NCI-H1105 (cell line): ENCODE measurements around the gene FERMT1.
"Not testable (repeated sequence)": the region's sequence is repeated elsewhere in the genome, so short reads cannot be mapped to it uniquely, and the experiment has no call there.

Experiments
- DNase-seq: peaks from one replicate; lab custom pipeline; 2025; lab: John Stamatoyannopoulos, UW

FERMT1 gene

DNA sequence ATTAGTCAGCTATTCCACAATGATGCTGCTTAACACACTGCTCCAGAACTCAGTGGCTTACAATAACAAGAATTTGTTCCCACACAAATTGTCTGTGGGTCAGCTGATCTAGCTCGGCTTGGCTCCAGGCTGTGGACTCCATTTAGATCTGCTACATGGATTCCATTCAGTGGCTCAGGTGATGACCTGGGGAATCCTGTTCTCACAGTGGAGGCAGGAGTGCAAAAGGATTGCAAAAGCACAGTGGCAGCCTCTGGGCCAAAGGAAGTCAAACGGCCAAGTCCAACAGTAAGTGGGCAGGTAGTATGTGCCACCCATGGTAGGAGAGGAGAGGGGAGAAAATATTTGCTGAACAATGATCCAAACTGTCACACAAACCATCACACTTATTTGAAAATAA is 53.2 kb downstream of the FERMT1 start:
- no peak for DNase-seq

DNA sequence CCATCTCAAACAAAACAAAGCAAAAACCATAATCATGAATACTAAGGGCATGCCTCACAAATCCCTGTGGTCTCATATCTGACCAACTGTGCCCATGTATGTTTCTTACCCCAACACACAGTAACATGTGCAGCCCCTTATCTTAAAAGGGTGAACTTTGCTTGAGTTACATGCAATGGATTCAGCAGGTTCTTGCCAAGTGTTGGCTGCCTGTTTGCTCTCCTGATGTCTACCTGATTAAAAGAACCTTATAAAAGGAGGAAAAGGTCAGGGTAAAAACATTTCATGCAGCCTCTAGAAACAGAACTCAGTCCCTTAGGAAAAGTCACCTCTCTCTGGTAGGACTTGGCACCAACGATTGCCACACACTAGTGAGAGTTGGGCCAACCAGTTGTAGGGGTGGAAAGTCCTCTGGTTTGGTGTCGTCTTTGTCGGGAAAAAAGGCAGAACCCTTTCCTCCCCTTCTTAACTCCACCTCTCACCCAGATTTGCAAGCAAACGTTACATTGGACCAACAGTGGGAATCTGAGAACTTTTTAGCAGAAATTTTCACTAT is 55.0 kb downstream of the FERMT1 start:
- no peak for DNase-seq

DNA sequence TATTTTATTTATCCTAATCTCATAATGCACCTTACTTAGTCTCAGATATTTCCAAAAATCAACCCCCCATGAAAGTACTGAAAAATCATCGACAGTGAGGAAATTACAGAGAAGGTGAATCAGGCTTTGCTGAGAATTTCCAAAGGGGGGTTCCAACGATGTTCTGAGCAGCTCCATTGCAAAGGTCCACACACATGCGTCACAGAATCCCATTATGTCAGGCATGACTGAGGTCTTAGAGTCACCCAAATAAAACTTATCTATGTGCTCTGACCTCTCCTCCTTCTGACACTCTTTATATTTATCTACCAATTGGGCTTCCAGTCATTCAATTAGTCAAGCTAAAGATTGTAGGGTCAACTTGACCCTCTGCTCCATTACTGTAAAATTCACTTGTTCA is 56.2 kb downstream of the FERMT1 start:
- no peak for DNase-seq

DNA sequence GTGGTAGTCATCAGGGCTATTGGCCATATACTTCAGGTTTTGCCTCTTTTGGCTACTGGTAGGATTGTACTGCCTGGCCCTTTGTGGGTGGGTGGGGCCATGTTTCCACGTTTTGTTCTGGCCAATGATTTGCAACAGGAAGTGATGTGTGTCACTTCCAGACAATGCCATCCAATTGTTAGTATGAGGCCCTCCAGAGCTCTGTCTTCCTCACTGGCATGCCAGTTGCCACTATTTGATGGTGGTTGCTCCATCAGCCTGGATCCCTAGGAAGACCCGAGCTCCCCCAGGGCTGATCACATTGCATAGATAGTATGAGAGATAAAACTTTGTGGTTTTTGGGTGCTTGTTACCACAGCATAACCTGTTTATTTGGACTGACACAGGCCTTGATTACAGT is 61.3 kb downstream of the FERMT1 start:
- no peak for DNase-seq

DNA sequence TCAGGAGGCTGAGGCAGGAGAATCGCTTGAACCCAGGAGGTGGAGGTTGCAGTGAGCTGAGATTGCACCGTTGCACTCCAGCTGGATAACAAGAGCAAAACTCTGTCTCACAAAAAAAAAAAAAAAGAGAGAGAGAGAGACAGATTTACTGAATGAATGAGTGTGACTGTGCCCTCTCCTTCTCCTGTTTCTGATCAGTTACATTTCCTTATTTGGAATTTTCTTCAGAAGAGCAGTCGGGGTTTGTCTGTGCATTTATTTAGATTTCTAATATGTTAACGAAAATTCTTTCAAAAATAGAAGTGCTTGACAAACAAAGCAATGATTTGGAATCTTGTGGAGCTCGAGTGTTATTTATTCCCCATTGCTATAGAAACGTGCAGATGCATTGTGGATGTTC is 62.6 kb downstream of the FERMT1 start:
- DNase-seq: no peak

DNA sequence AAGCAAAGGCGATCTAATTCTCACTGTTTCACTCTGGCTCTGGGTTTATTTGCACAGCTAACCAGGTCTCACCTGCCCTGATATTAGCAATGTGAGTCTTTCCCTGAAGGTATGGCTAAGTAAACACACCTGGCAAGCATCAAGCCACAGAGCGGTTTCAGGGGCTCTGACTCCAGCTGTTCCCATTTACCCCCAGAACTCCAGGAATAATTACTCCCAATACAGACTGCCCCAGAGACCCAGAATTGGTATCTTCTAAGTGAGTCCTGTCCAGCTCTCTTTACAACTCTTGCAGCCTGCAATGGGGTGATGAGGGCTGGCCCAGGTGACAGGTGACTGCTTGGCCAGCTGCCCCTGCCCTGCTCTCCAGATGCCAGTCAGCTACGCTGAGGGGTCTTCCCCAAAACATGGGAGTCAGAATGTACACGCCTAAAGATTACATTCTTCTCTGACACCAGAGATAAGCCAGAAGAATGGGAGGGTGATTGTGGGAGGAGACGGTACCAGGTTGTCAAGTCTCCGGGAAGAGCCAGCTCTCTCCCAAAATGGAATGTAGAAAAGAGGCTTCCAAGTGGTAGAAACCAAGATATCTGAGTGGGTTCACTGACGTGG is 64.0 kb downstream of the FERMT1 start:
- peak; percentile 95 for DNase-seq

DNA sequence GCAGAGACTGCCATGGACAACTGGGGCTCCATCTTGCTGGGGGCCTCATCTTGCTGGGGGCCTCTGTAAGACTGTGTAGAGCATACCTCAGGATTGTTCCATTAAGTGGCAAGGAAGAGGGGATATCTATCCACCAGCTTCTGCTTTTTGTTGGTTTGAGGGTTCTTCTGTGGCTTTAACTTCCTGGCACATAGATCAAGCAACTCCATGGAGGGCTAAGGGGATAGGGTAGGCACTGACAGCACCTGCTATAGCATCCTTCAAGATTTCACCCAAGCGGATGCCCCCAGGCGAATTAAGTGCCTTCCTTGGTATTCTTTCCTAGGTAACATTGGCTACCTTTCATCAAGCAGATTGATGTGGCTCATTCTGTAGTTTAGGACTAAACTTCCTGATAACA is 65.1 kb downstream of the FERMT1 start:
- DNase-seq: no peak

DNA sequence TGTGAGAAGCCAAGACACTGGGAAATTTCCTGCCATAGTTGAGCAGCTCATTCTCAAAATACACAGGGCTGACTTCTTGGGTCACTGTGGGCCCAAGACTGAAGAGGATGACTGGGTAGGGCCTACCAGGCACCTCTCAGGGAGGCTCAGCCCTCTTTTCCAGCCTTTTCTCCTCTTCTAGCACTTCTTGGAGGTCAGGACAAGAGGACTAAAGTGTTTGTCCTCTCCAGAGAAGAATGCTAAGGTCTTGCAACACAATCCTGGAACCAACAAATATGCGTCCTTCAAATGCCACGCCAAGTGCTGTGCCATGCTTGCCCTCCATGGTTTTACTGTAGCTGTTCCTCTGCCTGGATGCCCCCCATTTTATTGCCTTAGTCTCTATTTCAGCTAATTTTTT is 65.7 kb downstream of the FERMT1 start:
- no peak for DNase-seq

DNA sequence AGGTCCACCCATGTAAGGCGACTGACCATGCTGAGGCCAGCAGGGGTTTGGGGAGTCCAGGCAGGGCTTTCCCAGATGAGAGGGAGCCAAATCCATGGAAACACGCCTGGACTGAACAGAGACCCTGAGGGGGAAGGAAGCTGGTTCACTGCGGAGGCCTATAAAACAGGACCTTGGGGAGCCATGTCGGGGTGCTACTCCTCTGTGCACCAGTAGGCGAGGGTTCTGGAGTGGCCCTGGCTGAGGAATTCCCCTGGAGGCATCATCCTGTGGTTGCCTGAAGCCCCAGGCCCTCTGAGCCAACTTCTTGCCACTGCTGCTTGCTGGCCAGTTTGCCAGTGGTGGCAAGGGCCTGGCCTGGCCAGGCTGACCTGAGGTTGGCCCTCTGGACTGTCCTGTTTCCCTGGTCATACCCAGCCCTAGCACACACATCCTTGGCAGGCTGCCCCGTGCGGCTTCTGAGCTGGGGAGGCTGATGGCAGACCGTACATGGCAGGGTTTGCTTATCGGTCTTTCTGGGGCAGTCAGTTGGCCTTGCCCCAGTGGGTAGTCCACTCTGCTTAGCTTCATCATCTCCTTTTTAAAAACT is 66.8 kb downstream of the FERMT1 start:
- no peak for DNase-seq

DNA sequence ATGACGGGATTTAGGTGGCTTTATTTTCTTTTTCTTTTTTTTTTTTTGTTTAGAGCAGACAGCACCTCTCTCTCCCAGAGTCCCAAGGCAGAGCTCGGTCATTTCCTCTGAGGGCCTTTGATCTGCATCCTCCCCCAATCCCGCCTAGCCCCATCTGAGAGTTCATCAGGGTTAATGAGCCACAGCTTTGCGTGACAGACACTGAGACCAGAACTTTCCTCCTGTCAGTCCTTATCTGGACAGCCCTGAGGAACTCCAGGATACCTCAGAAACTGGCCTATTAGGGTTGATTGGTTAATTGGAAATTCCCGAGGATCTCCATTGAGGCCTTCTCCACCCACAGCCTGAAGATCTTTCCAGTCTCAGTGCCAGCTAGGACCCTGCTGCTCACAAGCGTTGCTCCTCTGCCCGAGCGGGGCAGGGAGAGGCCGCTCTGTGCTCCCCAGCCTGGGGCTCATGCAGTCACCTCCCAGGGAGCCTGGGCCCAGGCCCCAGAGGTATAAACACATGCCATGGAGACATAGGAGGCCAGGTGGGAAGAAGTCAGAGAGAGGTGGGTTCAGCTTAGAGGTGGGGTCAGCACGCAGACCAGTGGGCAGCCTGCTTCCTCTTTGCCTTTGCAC is 67.6 kb downstream of the FERMT1 start:
- DNase-seq: no peak

DNA sequence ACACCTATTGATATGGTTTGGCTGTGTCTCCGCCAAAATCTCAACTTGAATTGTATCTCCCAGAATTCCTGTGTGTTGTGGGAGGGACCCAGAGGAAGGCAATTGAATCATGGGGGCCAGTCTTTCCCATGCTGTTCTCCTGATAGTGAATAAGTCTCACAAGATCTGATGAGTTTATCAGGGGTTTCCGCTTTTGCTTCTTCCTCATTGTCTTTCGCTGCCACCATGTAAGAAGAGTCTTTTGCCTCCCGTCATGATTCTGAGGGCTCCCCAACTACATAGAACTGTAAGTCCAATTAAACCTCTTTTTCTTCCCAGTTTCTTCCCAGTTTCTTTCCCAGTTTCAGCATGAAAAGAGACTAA is 68.2 kb downstream of the FERMT1 start:
- not testable (repeated sequence) for DNase-seq

DNA sequence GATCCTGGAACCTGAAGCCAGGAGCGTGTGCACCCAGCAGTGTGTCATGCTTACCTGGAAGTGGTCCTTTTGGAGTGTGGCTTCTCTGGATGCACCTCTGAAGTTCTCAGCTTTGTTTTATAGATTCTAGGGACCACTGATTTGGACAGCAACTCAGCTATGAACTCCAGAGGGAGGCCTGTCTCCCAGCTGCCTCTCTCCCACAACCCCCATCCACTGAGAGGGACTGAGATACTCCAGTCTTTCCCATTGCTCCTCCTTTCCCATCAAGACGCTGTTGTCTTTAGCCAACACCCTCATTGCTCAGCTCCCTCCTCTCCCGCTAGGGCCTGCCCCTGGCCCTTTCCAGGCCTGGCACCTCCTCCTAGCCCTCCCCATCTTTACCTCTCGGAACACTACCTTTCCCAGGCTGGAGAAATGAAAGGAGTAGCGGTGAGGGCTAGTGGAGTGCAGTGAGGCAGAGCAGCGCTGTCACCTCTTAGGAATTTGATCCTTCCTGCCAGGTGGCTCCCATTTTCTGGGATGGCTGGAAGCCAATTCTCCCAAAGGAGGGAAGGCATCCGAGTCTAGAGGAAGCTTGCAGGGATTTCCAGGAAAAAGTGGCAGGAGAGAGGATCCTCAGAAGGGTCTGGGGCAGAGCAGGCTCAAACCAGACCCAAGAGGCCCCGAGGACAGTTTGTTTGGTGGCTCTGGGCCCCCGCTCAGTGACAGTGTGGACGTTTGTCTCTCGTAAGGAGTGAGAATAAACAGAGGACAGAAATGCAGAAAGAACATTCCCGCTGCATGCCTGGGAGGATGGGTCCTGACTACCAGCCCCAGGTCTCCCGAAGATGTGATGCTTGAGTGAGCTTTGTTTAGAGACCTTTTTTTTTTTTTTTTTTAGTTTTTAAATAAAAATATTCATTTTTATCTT is 68.8 kb downstream of the FERMT1 start, which contains the start of gene LRRN4:
TSS of gene LRRN4 (minus strand) at position 285 of the 913 bp plus-strand sequence. CDS start 1,261 bp downstream, outside the sequence.
- peak; percentile 87 for DNase-seq

DNA sequence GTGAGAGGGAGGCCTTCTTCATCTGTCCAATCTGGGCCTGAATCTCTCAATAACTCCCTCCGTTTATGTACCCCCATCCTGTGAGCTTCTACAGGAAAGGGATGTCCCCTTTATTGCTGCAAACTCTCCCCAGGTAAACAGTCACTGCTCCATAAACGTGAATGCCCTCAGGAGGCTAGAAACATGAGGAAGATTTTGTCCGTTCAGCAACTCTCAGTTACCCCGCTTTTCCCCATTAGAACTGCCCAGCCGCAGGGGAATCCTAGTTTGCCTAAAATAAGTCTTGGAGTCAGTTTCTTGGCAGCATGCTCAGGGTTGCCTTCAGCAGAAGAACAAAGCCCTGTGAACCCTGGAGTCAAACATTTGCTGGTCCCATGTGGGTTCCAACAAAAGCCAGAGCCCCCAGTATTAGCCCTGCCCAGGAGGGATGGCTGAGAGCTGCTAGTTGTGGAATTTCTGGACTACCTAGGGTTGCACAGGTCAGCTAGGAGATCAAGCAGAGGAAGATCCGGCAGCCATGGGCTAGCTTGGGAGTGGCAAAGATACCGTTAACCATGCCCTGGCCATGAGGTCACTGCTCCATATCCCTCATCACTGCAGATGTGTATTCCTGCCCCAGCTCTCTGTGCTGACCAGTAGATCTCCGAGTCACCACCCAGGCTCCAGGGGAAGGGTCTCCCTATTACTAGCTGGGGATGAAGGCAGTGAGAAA is 69.6 kb downstream of the FERMT1 start:
- DNase-seq: no peak

DNA sequence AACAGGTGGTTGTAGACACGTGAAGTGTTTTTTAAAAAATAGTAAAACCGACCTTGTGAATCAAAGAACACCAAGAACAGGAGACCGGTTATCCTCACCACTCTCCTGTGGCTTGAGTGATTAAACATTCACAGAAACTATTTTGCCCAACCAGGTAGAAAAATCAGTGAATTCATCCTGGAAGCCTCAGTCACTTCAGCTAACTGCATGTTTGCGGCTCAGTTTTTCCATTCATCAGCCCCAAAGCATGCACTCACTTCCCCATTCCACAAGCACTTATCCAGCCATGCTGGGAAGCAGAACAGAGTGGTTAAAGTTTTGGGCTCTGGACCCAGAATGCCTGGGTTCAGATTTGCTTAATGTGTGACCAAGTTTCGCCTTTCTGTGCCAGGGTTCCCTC is 71.3 kb downstream of the FERMT1 start:
- DNase-seq: no peak

DNA sequence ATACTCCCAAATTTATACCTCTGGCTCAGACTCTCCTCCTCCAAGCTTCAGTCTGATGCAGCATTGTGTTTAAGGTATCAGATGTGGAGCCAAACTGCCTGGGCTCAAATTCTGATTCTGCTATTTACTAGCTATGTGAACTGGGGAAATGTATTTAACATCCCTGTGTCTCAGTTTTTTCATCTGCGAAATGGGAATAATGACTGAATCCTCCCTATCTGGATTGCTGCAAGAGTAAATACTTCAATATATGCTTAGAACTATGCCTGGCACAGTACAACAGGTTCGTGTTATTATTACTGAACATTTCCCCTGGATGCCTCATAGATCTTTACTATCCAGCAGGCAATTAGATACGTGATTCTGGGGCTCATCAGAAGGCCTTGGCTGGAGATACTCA is 74.4 kb downstream of the FERMT1 start:
- no peak for DNase-seq

DNA sequence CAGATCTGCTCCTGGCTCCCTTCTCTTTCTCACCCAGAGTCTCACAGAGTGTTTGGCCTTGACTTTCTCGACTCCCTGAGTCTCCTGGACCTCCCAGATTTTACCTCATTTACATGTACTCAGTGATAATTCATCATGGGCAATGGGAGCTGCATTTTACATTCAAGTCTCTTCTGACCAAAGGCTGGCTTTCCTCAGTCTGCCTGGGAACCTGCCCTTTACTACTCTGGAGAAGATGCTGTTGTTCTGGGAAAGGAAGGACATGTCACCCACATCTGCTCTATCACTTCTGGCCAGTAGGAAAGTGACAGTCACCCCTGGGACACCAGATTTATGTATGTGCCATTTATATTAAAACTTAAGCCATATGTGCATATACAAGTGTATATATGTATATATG is 76.4 kb downstream of the FERMT1 start:
- no peak for DNase-seq

DNA sequence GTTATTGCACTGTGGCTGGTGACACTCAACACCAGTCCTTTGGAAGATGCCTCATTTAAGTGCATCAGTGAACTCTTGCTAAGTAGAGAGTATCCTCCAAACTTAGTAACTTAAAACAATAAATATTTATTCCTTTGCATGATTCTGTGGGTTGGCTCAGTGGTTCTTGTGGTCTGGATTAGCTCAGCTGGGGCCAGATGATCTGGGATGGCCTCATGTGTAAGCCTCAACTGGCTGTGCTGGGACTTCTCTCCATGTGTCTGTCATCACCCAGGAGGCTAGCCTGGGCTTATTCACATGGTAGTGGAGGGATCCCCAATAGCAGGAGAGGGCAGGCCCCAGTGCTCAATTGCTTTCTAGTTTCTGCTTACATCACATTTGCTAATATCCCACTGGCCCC is 77.3 kb downstream of the FERMT1 start:
- no peak for DNase-seq

DNA sequence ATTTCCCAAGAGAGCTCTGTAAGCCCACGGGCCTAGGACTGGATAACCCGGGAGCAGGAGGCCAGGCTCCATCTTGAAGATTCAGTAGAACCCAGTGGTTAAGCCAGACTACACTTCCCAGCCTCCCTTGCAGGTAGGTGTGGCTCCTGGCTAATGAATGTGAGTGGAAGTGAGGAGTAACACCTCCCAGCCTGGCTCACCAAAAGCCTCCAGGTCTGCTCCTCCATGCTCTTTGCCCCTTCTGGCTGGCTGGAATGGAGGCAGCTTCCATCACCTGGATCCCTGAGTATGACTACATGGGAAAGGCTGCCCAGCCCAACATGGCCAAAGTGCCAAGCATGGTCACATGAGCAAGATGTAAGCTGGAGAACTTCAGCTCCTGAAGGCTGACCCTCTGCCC is 78.7 kb downstream of the FERMT1 start:
- no peak for DNase-seq

DNA sequence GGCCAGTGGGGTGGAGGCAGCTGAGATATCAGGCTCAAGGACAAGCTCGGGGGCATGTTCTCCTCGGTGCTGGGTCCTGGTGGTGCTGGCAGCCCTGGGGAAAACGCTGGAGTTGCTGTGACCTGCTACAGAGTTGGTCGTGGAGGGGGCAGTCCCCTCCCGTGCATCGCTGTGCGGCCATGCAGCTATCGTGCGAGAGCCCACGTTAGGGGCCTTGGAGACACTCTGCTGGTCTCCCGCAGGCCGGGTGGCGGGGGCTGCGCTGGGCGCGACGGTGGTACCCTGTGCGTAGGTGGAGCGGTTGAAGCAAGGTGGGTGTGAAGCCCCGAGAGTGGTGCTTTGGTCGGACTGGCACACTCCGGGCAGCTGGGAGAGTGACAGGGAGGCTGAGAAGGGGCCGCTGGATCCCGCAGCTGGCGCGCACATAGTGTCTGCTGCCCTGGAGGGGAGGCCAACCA is 81.0 kb downstream of the FERMT1 start:
- no peak for DNase-seq

DNA sequence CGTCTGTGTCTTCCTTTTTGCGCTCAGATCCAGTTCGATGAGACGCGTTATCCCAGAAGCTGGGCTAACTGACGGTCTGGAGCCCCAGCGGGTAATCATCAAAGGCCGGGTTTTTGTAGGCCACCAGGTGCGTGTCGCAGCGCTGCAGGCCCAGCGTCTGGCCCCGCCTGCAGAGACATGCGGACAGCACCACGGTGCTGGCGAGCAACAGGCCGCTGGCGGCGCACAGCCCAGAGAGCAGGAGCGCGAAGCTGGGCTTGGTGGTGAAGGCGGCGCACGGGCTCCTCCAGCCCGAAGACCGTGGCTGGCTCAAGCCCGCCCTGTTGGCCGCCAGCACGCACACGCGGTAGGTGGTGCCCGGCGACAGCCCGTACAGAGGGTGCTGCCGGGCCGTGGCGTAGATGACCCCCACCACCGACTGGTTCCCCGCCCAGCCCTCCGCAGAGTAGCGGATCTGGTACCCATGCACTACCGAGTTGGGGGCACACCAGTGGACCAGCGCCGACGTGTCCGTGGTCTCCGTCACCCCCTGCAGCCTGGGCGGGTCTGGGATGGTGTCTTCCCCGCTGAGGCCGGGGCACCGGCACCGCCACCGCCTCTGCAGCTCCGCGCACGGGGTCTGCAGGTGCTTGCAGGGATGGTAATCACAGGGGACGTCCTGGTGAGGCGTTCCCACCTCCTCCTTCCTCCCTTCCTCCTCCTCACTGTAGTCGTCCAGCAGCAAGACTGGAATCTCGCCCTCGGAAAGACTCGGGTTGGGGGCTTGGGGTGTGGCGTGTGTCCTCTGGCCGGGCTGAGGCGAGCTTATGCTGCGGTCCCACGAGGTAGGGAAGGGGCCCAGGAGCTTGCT is 81.6 kb downstream of the FERMT1 start:
- DNase-seq: no peak

DNA sequence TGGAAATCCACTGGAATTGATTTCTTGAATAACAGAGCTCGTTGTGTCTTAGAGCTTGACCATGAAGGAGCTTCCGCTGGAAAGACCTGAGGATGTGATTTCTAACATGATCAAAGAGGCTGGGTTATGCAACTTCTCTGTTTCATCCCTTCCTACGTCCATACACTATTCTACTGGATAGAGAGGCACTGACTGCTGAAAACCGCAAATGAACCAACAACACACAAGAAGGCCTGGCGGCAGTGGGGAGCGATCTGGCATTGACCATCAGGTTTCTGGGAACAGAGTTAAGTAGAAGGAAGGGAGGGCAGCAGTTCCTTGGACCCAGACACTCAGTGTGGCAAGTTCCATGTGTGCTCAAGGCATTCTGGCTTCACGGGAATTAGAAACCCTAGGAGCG is 82.3 kb downstream of the FERMT1 start:
- no peak for DNase-seq
